HG02588 (cell line): ENCODE data around the gene OR6C65.

Source experiments
- ATAC-seq: cut with Tn5 transposase; IDR thresholded peaks from one replicate; pipeline ENCODE4 v1.9.1; 2021; ENCODE audit warnings: mild to moderate bottlenecking, moderate library complexity; ENCODE audit not compliant: unreplicated experiment

OR6C65 gene

GRCh38 chr12:55445357-55445756, 45.0 kb downstream of the OR6C65 start:
- no peak for ATAC-seq

DNA sequence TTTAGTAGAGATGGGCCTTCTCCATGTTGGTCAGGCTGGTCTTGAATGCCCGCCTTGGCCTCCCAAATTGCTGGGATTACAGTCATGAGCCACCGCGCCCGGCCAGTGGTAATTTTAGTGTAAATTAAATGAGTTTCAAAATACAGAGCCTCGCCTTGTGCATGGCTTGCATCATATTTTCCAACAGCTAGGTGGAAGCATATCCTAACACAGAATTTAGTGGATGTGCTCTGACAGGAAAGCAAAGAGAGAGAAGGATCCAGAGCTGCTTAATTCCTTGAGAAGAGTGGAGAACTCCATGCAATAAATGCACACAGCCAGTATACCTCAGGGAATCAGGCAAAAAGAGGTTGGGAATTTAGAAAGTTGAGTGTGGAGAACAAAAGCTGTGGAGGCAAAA, 46.0 kb downstream of the OR6C65 start:
- no peak for ATAC-seq

GRCh38 chr12:55448825-55449224, 48.5 kb downstream of the OR6C65 start:
- no peak for ATAC-seq
